ENCODE results near the gene NUAK2.

GRCh38 chr1:205339717-205340116 is 18.2 kb upstream of the NUAK2 start:
- TF ChIP-seq POLR2A (IDR thresholded peaks at IDR 0.05; ENCODE audit: low read length): no peak
- no peak for TF ChIP-seq GATA1 (IDR thresholded peaks at IDR 0.05; ENCODE audit: low read depth, low read length)
